Esophagus squamous epithelium (tissue), 5 donors: ENCODE data around the gene TMEM91. TPM values are rescaled to one million over a fixed set of nuclear protein-coding genes. Genes with fewer than 3 reads are reported as not detected.

Experiments
- DNase-seq: peaks from one replicate; lab custom pipeline; 2025; lab: John Stamatoyannopoulos, UW
- H3K27ac ChIP-seq, 4 donors: fragments of 200-600 bp; sonication (generic); one replicate each; pipeline ENCODE4 v1.5.1; 2016 to 2019; ENCODE audit warnings: mild to moderate bottlenecking in 1 of 4
- H3K27me3 ChIP-seq, 4 donors: fragments of 200-600 bp; sonication (generic); 1 replicate in 3 of 4; 2 replicates in 1 of 4; pipeline versions ENCODE4 v1.5.1 to v1.6.0; 2017 to 2021; ENCODE audit warnings: antibody characterized with exemption in 1 of 4
- H3K36me3 ChIP-seq, 3 donors: fragments of 200-600 bp; sonication (generic); one replicate each; pipeline ENCODE4 v1.5.1; 2016 to 2019
- H3K4me1 ChIP-seq, 3 donors: fragments of 200-600 bp; sonication (generic); one replicate each; pipeline ENCODE4 v1.5.1; 2017 to 2019
- H3K4me3 ChIP-seq, 4 donors: fragments of 200-600 bp; sonication (generic); 1 replicate in 3 of 4; 2 replicates in 1 of 4; pipeline ENCODE4 v1.5.1; 2016 to 2019; ENCODE audit warnings: mild to moderate bottlenecking in 2 of 4, moderate library complexity in 1 of 4
- H3K9me3 ChIP-seq, 3 donors: fragments of 200-600 bp; sonication (generic); one replicate each; pipeline ENCODE4 v1.5.1; 2016 to 2019
- POLR2A ChIP-seq, 4 donors: fragments of 450-650 bp; IDR thresholded peaks; one replicate each; pipeline ENCODE4 v1.6.1; 2017; ENCODE audit warnings: antibody characterized with exemption in 4 of 4, mild to moderate bottlenecking in 4 of 4, moderate library complexity in 3 of 4
- WGBS, 2 donors: methylation state at CpG; one replicate each; pipeline ENCODE4 v1.1.5; 2018; 5-methylcytosine and 5-hydroxymethylcytosine counted together
- intact Hi-C: fragments of 100-400 bp; cut with DNase I; formaldehyde crosslinking; loops from one replicate; pipeline ENCODE4 v1.15.0; 2022
- total RNA-seq, 4 donors: library from RNA; depleted of rRNA; stranded (reverse); fragments of >200 nt; gene quantifications; one replicate each; pipeline ENCODE4 v1.1.0, GENCODE V29; 2016
- TF ChIP-seq, protein P1 (sequence below), 6 experiments: fragments of 450-650 bp in 4 of 6; fragments of 200-600 bp in 2 of 6; sonication (generic) in 2 of 6; IDR thresholded peaks; one replicate each; pipeline ENCODE4 v1.5.1; 2016 to 2019; ENCODE audit warnings: antibody characterized with exemption in 6 of 6, mild to moderate bottlenecking in 4 of 6, moderate library complexity in 4 of 6
- donor health status: DM: yes; HTN: yes; CAD: no.

Gene TMEM91
- total RNA-seq, 4 donors from 2014 or later = 6.2 to 15.8 (median 9.3) TPM

DNA sequence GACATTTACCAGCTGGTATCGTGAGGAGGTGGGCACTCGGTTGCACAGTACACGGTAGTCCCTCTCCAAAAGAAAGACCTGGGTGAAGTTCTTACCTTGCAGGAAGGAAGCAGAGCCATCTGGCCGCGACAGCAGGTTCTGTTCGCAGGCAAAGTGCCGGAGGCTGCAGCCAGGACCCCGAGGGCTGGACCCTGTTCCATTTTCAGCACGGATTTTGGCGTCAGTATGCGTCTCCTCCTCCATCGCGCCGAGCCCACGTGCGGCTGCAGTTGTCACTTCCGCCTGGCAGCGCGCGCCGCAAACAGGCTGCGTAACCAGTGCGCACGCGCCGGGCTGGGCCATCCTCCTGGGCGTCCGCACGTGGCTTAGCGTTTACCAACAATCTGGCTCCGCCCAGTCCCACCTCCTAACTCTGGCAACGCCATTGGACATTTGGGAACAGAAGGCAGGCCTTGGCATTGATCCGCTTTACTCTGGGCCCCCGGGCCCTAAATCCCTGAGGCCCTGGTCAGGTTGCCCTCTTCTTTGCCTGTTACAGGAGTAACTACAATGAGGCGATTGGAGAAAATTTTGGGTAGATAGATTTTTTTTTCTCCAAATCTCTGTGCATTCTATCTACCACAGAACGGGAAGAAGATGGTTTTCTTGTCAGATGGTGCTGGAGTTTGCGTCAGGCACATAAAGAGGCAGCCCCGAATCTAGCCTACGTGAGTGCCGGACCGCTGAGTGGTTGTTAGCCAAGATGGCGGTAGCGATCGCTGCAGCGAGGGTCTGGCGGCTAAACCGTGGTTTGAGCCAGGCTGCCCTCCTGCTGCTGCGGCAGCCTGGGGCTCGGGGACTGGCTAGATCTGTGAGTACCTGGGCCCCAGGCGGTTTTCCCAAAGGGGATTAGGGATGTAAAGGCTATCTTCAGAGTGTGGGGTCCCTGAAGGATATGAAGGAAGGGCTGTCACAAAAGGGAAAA, 21.0 kb downstream of the TMEM91 start, which contains the start of the genes BCKDHA and EXOSC5:
BCKDHA (plus strand) TSS at position 733 of the 964 bp plus-strand sequence; CDS start at position 743, 10 bp downstream.
EXOSC5 (minus strand) TSS at position 274 of the 964 bp plus-strand sequence; CDS start at position 243, 31 bp downstream.
- WGBS, 2 donors = 0% methylated on average over 17 to 26 of the region's 50 CpGs
- H3K27ac ChIP-seq = peak within 1 kb of the TSS; percentile 89 to 100 (median 96)
- peak; percentile 94 for DNase-seq
- H3K27me3 ChIP-seq = no peaks in the 10 kb centered on the region
- TF ChIP-seq, protein P1, sequence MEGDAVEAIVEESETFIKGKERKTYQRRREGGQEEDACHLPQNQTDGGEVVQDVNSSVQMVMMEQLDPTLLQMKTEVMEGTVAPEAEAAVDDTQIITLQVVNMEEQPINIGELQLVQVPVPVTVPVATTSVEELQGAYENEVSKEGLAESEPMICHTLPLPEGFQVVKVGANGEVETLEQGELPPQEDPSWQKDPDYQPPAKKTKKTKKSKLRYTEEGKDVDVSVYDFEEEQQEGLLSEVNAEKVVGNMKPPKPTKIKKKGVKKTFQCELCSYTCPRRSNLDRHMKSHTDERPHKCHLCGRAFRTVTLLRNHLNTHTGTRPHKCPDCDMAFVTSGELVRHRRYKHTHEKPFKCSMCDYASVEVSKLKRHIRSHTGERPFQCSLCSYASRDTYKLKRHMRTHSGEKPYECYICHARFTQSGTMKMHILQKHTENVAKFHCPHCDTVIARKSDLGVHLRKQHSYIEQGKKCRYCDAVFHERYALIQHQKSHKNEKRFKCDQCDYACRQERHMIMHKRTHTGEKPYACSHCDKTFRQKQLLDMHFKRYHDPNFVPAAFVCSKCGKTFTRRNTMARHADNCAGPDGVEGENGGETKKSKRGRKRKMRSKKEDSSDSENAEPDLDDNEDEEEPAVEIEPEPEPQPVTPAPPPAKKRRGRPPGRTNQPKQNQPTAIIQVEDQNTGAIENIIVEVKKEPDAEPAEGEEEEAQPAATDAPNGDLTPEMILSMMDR (IDR thresholded peaks at IDR 0.05) = peak in 2 of 6 experiments; percentile 9 to 26
- peak in 3 of 4 donors; percentile 49 to 70 (median 68) for TF ChIP-seq POLR2A (IDR thresholded peaks at IDR 0.05)
- intact Hi-C loops = no loop called here
- H3K9me3 ChIP-seq = no peaks in the 10 kb centered on the region
- peaks cover 18 to 65% (median 23%) of the 10 kb centered on the region in 3 donors for H3K4me1 ChIP-seq
- H3K36me3 ChIP-seq = peaks cover 0 to 39% (median 0%) of the 10 kb centered on the region in 3 donors
- H3K4me3 ChIP-seq = peak within 1 kb of the TSS; percentile 83 to 100 (median 86)

DNA sequence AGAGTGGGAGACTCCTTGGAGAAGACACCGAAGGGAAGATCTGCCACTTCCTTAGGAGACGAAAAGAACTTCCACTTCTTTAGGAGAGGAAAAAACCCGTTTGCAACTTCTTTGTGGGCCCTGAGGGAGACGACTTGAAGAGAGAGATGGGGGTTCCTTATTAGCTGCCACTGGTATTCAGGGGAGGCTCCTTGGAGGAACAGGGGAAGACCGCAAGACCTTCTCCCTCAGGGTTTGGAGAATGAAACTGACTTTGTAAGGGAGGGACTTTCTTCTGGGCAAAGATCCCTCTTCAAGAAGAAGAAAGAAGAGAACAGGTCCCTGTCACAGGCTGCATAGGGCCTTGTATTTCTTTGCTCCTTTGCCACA, 21.7 kb downstream of the TMEM91 start:
- no peak for DNase-seq
- WGBS, 2 donors = 0% methylated on average over 5 of the region's 5 CpGs
- H3K36me3 ChIP-seq = peaks cover 0 to 37% (median 0%) of the 10 kb centered on the region in 3 donors
- no peaks in the 10 kb centered on the region for H3K27me3 ChIP-seq
- intact Hi-C loops = no loop called here
- H3K27ac ChIP-seq = peak overlapping the region; percentile 89 to 100 (median 96)
- peaks cover 18 to 71% (median 27%) of the 10 kb centered on the region in 3 donors for H3K4me1 ChIP-seq
- TF ChIP-seq, protein P1 (IDR thresholded peaks at IDR 0.05) = no peak
- TF ChIP-seq POLR2A (IDR thresholded peaks at IDR 0.05) = no peak
- no peaks in the 10 kb centered on the region for H3K9me3 ChIP-seq
- peak overlapping the region; percentile 83 to 100 (median 86) for H3K4me3 ChIP-seq

DNA sequence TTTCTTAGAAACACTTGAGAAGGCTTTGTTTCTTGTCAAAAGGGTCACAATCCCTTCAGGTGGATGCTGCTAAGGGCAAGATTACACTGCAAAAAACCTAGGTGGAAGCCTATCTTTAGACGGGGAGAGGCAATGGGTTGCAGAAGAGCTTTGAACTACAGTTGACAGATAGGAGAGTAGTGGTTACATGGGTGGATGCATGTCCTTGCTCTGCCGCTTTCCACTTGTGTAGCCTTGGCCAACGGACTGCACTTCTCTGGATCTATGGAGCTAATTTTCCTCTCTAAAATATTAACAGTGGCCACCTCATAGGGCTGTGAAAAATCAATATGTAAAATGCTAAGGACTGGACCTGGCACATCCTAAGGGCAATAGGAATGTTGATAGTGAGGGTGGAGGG, 22.3 kb downstream of the TMEM91 start:
- Histone ChIP-seq H3K27ac (peak overlapping the region in 3 of 4 donors; percentile 96 to 100 (median 96)), H3K27me3 (no peaks in the 10 kb centered on the region), H3K36me3 (peaks cover 0 to 37% (median 0%) of the 10 kb centered on the region in 3 donors), H3K4me1 (peaks cover 18 to 77% (median 33%) of the 10 kb centered on the region in 3 donors), H3K4me3 (peak overlapping the region; percentile 83 to 100 (median 86)), H3K9me3 (no peaks in the 10 kb centered on the region)
- TF ChIP-seq, protein P1 (IDR thresholded peaks at IDR 0.05) = no peak
- no peak for TF ChIP-seq POLR2A (IDR thresholded peaks at IDR 0.05)
- intact Hi-C loops = no loop called here
- DNase-seq = no peak
- 44 to 53% methylated on average over 3 of the region's 3 CpGs for WGBS, 2 donors

DNA sequence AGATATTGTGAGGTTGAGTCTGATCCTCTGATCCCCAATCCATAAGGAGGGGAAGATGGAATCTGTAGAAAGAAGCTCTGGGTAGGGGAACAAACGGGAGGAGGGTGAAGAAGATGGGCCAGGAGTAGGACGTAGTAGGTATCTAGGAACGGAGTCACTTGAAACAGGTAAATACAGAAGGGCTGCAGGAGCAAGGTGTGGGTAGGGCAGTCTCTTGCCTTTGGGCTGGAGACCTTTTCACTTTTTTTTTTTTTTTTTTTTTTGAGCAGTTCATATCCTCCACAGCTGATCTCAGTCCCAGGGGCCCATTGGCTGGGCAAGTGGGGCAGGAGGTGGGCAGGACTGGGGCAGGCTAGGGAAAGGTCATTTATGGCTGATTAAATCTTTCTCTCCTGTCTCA, 22.8 kb downstream of the TMEM91 start:
- intact Hi-C loops = no loop called here
- H3K27me3 ChIP-seq = no peaks in the 10 kb centered on the region
- H3K4me1 ChIP-seq = peaks cover 18 to 82% (median 37%) of the 10 kb centered on the region in 3 donors
- TF ChIP-seq, protein P1 (IDR thresholded peaks at IDR 0.05) = no peak
- TF ChIP-seq POLR2A (IDR thresholded peaks at IDR 0.05) = no peak
- peak overlapping the region in 3 of 4 donors; percentile 96 to 100 (median 96) for H3K27ac ChIP-seq
- WGBS, 2 donors = 75 to 88% methylated on average over 3 of the region's 3 CpGs
- DNase-seq = no peak
- peaks cover 0 to 35% (median 0%) of the 10 kb centered on the region in 3 donors for H3K36me3 ChIP-seq
- peak overlapping the region; percentile 83 to 100 (median 86) for H3K4me3 ChIP-seq
- H3K9me3 ChIP-seq = no peaks in the 10 kb centered on the region
